Measurements from ENCODE around the gene SCUBE1.

Gene SCUBE1

GRCh38 chr22:43389227-43389836, 46.2 kb upstream of the SCUBE1 start:
- Mint-ChIP-seq H3K9me3 (peaks cover 2% of the 10 kb centered on the region), H3K27ac (no peak overlapping the region), H3K4me1 (no peaks in the 10 kb centered on the region), H3K4me3 (no peak overlapping the region), H3K27me3 (ENCODE audit: low read depth) (peaks cover 40% of the 10 kb centered on the region), H3K36me3 (ENCODE audit: low read depth) (no peaks in the 10 kb centered on the region)
- TF ChIP-seq CTCF (IDR thresholded peaks at IDR 0.05; ENCODE audit: unreplicated experiment in 3 of 3) = no peak

GRCh38 chr22:43388420-43388851, 45.3 kb upstream of the SCUBE1 start:
- Mint-ChIP-seq H3K4me1 (no peaks in the 10 kb centered on the region), H3K4me3 (no peak overlapping the region), H3K27ac (no peak overlapping the region), H3K9me3 (peaks cover 2% of the 10 kb centered on the region), H3K36me3 (ENCODE audit: low read depth) (no peaks in the 10 kb centered on the region), H3K27me3 (ENCODE audit: low read depth) (peaks cover 35% of the 10 kb centered on the region)
- TF ChIP-seq CTCF (IDR thresholded peaks at IDR 0.05; ENCODE audit: unreplicated experiment in 3 of 3) = peak; percentile 96 to 98 (median 98)

GRCh38 chr22:43387815-43388214, 44.6 kb upstream of the SCUBE1 start:
- Mint-ChIP-seq H3K9me3 (peaks cover 2% of the 10 kb centered on the region), H3K36me3 (ENCODE audit: low read depth) (no peaks in the 10 kb centered on the region), H3K27ac (no peak overlapping the region), H3K4me1 (no peaks in the 10 kb centered on the region), H3K27me3 (ENCODE audit: low read depth) (peaks cover 35% of the 10 kb centered on the region), H3K4me3 (no peak overlapping the region)
- no peak for TF ChIP-seq CTCF (IDR thresholded peaks at IDR 0.05; ENCODE audit: unreplicated experiment in 3 of 3)

- Mint-ChIP-seq H3K4me3 (no peak overlapping the region), H3K9me3 (peaks cover 2% of the 10 kb centered on the region), H3K27me3 (ENCODE audit: low read depth) (peaks cover 51% of the 10 kb centered on the region), H3K36me3 (ENCODE audit: low read depth) (no peaks in the 10 kb centered on the region), H3K27ac (no peak overlapping the region), H3K4me1 (peaks cover 6% of the 10 kb centered on the region)
- TF ChIP-seq CTCF (IDR thresholded peaks at IDR 0.05; ENCODE audit: unreplicated experiment in 3 of 3) = peak; percentile 84 to 92 (median 87)
These were observed 42.8 kb upstream of the SCUBE1 start for GRCh38 chr22:43385770-43386641.

GRCh38 chr22:43384863-43385262, 41.7 kb upstream of the SCUBE1 start:
- peaks cover 5% of the 10 kb centered on the region for H3K9me3 Mint-ChIP-seq
- peaks cover 6% of the 10 kb centered on the region for H3K4me1 Mint-ChIP-seq
- peaks cover 3% of the 10 kb centered on the region for H3K36me3 Mint-ChIP-seq (ENCODE audit: low read depth)
- H3K4me3 Mint-ChIP-seq = no peak overlapping the region
- H3K27me3 Mint-ChIP-seq (ENCODE audit: low read depth) = peaks cover 56% of the 10 kb centered on the region
- no peak overlapping the region for H3K27ac Mint-ChIP-seq
- TF ChIP-seq CTCF (IDR thresholded peaks at IDR 0.05; ENCODE audit: unreplicated experiment in 3 of 3) = no peak
